IMR-90 (cell line): ENCODE measurements around the gene CRACR2B. TPM values are rescaled to one million over a fixed set of nuclear protein-coding genes. Genes with fewer than 3 reads are reported as not detected.

ENCODE experiments used
- ATAC-seq: fragments of 200-7000 bp; cut with Tn5 transposase; 2 replicates; pipeline ENCODE4 v1.9.1; 2020; ENCODE audit warnings: low read depth, mild to moderate bottlenecking, moderate library complexity
- BruUV-seq: library from RNA; stranded (reverse); fragments of 400-500 nt; replicated peaks from 2 replicates; lab custom pipeline; 2021; lab: Mats Ljungman, UMichigan
- CTCF ChIA-PET: fragments of 300-600 bp; formaldehyde crosslinking; extraction: SDS; loops from one replicate; lab custom pipeline; 2021; ENCODE audit warnings: antibody characterized with exemption; lab: Yijun Ruan, JAX
- POLR2A ChIA-PET: fragments of 300-600 bp; sonication (Branson Sonifier 250); formaldehyde crosslinking; loops from one replicate; lab custom pipeline; 2022; ENCODE audit warnings: antibody characterized with exemption; ENCODE audit not compliant: unreplicated experiment; lab: Charles Lee
- DNase-seq: peaks from one replicate; pipeline ENCODE4 v3.0.0; 2013
- H2AFZ ChIP-seq: replicated peaks from 2 replicates; pipeline ENCODE3; 2013; ENCODE audit warnings: low read length, mild to moderate bottlenecking; ENCODE audit not compliant: poor library complexity
- H2AK5ac ChIP-seq: 2 replicates; pipeline ENCODE4 v1.6.1; 2013; ENCODE audit warnings: low read depth, low read length, inconsistent platforms
- H2AK9ac ChIP-seq: replicated peaks from 2 replicates; pipeline ENCODE3; 2013; ENCODE audit warnings: mild to moderate bottlenecking, low read depth, low read length, moderate library complexity; ENCODE audit not compliant: poor library complexity
- H2BK120ac ChIP-seq: 2 replicates; pipeline ENCODE4 v1.6.1; 2013; ENCODE audit warnings: low read depth, low read length, inconsistent platforms
- H2BK15ac ChIP-seq: 3 replicates; pipeline ENCODE4 v1.6.1; 2013; ENCODE audit warnings: low read depth, low read length, inconsistent platforms
- H2BK20ac ChIP-seq: 2 replicates; pipeline ENCODE4 v1.6.1; 2013; ENCODE audit warnings: low read depth, mild to moderate bottlenecking, inconsistent platforms, low read length, moderate library complexity
- H2BK5ac ChIP-seq: 2 replicates; pipeline ENCODE4 v1.6.1; 2013; ENCODE audit warnings: mild to moderate bottlenecking, low read depth, low read length, inconsistent platforms; ENCODE audit not compliant: poor library complexity, severe bottlenecking
- H3K14ac ChIP-seq: replicated peaks from 2 replicates; pipeline ENCODE4 v1.6.1; 2013; ENCODE audit warnings: low read depth, low read length, inconsistent platforms
- H3K18ac ChIP-seq: 2 replicates; pipeline ENCODE4 v1.6.1; 2013; ENCODE audit warnings: low read depth, low read length, control low read depth
- H3K23ac ChIP-seq: 2 replicates; pipeline ENCODE4 v1.6.1; 2013; ENCODE audit warnings: low read depth, low read length, inconsistent platforms
- H3K27ac ChIP-seq: 2 replicates; pipeline ENCODE4 v1.5.1; 2013; ENCODE audit warnings: mild to moderate bottlenecking, control low read depth, low read length; ENCODE audit not compliant: insufficient read depth
- H3K27me3 ChIP-seq: 2 replicates; pipeline ENCODE4 v1.6.1; 2013; ENCODE audit warnings: low read length; ENCODE audit not compliant: control insufficient read depth, insufficient read depth
- H3K36me3 ChIP-seq: 2 replicates; pipeline ENCODE4 v1.6.1; 2013; ENCODE audit warnings: low read length, mixed read lengths; ENCODE audit not compliant: control insufficient read depth, insufficient read depth
- H3K4ac ChIP-seq: 2 replicates; pipeline ENCODE4 v1.6.1; 2013; ENCODE audit warnings: low read depth, low read length, inconsistent platforms
- H3K4me1 ChIP-seq: 2 replicates; pipeline ENCODE4 v1.6.1; 2013; ENCODE audit warnings: low read length, mixed read lengths; ENCODE audit not compliant: control insufficient read depth, insufficient read depth
- H3K4me2 ChIP-seq: 2 replicates; pipeline ENCODE4 v1.6.1; 2013; ENCODE audit warnings: low read depth, mild to moderate bottlenecking, control low read depth, low read length, moderate library complexity
- H3K4me3 ChIP-seq: 2 replicates; pipeline ENCODE4 v1.5.1; 2013; ENCODE audit warnings: low read depth, mild to moderate bottlenecking, control low read depth, low read length, moderate library complexity; ENCODE audit not compliant: insufficient read depth
- H3K56ac ChIP-seq: 2 replicates; pipeline ENCODE4 v1.6.1; 2013; ENCODE audit warnings: low read length, inconsistent platforms; ENCODE audit not compliant: insufficient read depth; ENCODE audit errors: extremely low read depth
- H3K79me1 ChIP-seq, 2 experiments: 2 replicates each; pipeline ENCODE4 v1.6.1; 2013; ENCODE audit warnings: low read length in 2 of 2, inconsistent platforms in 1 of 2, low read depth in 1 of 2
- H3K9ac ChIP-seq: 2 replicates; pipeline ENCODE4 v1.6.1; 2013; ENCODE audit warnings: low read depth, low read length, control low read depth
- H3K9me1 ChIP-seq: 2 replicates; pipeline ENCODE4 v1.6.1; 2013; ENCODE audit warnings: low read length, inconsistent platforms; ENCODE audit not compliant: insufficient read depth
- H3K9me3 ChIP-seq: 2 replicates; pipeline ENCODE4 v1.6.1; 2013; ENCODE audit warnings: low read length; ENCODE audit not compliant: control insufficient read depth, insufficient read depth
- H4K20me1 ChIP-seq: 2 replicates; pipeline ENCODE4 v1.6.1; 2013; ENCODE audit warnings: low read length, inconsistent platforms; ENCODE audit not compliant: insufficient read depth
- H4K5ac ChIP-seq: 2 replicates; pipeline ENCODE4 v1.6.1; 2013; ENCODE audit warnings: mild to moderate bottlenecking, low read depth, low read length, control low read depth
- H4K8ac ChIP-seq, 2 experiments: 2 replicates each; pipeline ENCODE4 v1.6.1; 2013; ENCODE audit warnings: low read depth in 2 of 2, low read length in 2 of 2, control low read depth in 1 of 2, inconsistent platforms in 1 of 2
- H4K91ac ChIP-seq: 2 replicates; pipeline ENCODE4 v1.6.1; 2013; ENCODE audit warnings: low read depth, low read length, inconsistent platforms; ENCODE audit not compliant: insufficient read depth
- BHLHE40 ChIP-seq: fragments of 150-350 bp; IDR thresholded peaks from 2 replicates; pipeline ENCODE4 v1.6.1; 2016; ENCODE audit warnings: mild to moderate bottlenecking, low read depth, low read length
- CEBPB ChIP-seq: IDR thresholded peaks from 2 replicates; pipeline ENCODE4 v1.6.1; 2012; ENCODE audit warnings: low read depth, low read length, improper control_type of control experiment
- CHD1 ChIP-seq: IDR thresholded peaks from 2 replicates; pipeline ENCODE4 v1.6.1; 2012; ENCODE audit warnings: low read depth, low read length, improper control_type of control experiment
- FOS ChIP-seq: fragments of 150-350 bp; IDR thresholded peaks from 2 replicates; pipeline ENCODE4 v1.6.1; 2016; ENCODE audit warnings: low read depth, low read length
- MAFK ChIP-seq: IDR thresholded peaks from 2 replicates; pipeline ENCODE4 v1.6.1; 2012; ENCODE audit warnings: low read depth, low read length, improper control_type of control experiment
- MAZ ChIP-seq: IDR thresholded peaks from 2 replicates; pipeline ENCODE4 v1.6.1; 2012; ENCODE audit warnings: low read depth, mild to moderate bottlenecking, low read length, improper control_type of control experiment, moderate library complexity, borderline replicate concordance
- MXI1 ChIP-seq: IDR thresholded peaks from 2 replicates; pipeline ENCODE4 v1.6.1; 2012; ENCODE audit warnings: low read depth, mild to moderate bottlenecking, low read length, moderate library complexity, borderline replicate concordance
- NFE2L2 ChIP-seq: fragments of 150-350 bp; IDR thresholded peaks from 2 replicates; pipeline ENCODE4 v1.6.1; 2016; ENCODE audit warnings: low read depth, mild to moderate bottlenecking, low read length
- POLR2A ChIP-seq: IDR thresholded peaks from 2 replicates; pipeline ENCODE4 v1.6.1; 2012; ENCODE audit warnings: mild to moderate bottlenecking, low read depth, low read length
- RAD21 ChIP-seq: IDR thresholded peaks from 2 replicates; pipeline ENCODE4 v1.6.1; 2012; ENCODE audit warnings: low read length, improper control_type of control experiment
- RCOR1 ChIP-seq: IDR thresholded peaks from 2 replicates; pipeline ENCODE4 v1.6.1; 2012; ENCODE audit warnings: mild to moderate bottlenecking, low read length, improper control_type of control experiment; ENCODE audit not compliant: insufficient replicate concordance
- RFX5 ChIP-seq: IDR thresholded peaks from 2 replicates; pipeline ENCODE4 v1.8.0; 2012; ENCODE audit warnings: low read depth, mild to moderate bottlenecking, low read length, moderate library complexity
- SMC3 ChIP-seq: fragments of 150-350 bp; IDR thresholded peaks from 2 replicates; pipeline ENCODE4 v1.6.1; 2016; ENCODE audit warnings: low read depth, mild to moderate bottlenecking, antibody characterized with exemption, low read length, moderate library complexity
- WGBS, 2 experiments: methylation state at CpG; one replicate each; pipeline versions ENCODE4 v1.1.5 to v1.1.7; 2013; ENCODE audit warnings: missing lambda C conversion rate in 2 of 2; ENCODE audit not compliant: insufficient read length in 1 of 2; ENCODE audit errors: extremely low coverage in 2 of 2; 5-methylcytosine and 5-hydroxymethylcytosine counted together
- dilution Hi-C: fragments of 300-500 bp; cut with HindIII; formaldehyde crosslinking; loops from one replicate; pipeline ENCODE4 v1.14.3; 2018; ENCODE audit warnings: low sequenced_read_pairs; ENCODE audit not compliant: unreplicated experiment
- in situ Hi-C: fragments of 300-500 bp; cut with MboI; formaldehyde crosslinking; loops from 3 replicates; pipeline ENCODE4 v1.14.3; 2019; ENCODE audit warnings: low sequenced_read_pairs, inconsistent platforms, mixed read lengths
- intact Hi-C: fragments of 100-400 bp; cut with micrococcal nuclease; formaldehyde crosslinking; loops from 2 replicates; pipeline ENCODE4 v1.10.0; 2022
- polyA plus RNA-seq, 3 experiments: library from polyadenylated mRNA; depleted of rRNA; stranded (reverse); fragments of >200 nt; gene quantifications; 2 replicates each; pipeline ENCODE4 v1.2.3, GENCODE V29; 2012; ENCODE audit warnings: low replicate concordance in 1 of 3
- total RNA-seq: library from RNA; depleted of rRNA; stranded (reverse); fragments of >200 nt; gene quantifications from 2 replicates; pipeline ENCODE4 v1.2.3, GENCODE V29; 2012
- TF ChIP-seq, protein P1 (sequence below): fragments of 150-350 bp; IDR thresholded peaks from 2 replicates; pipeline ENCODE4 v1.6.1; 2016; ENCODE audit warnings: low read depth, mild to moderate bottlenecking, low read length, moderate library complexity, borderline replicate concordance
- TF ChIP-seq, protein P2 (sequence below): conservative IDR thresholded peaks from 2 replicates; pipeline ENCODE4 v1.5.1; 2012; ENCODE audit warnings: mild to moderate bottlenecking, low read depth, low read length, improper control_type of control experiment
- TF ChIP-seq, protein P3 (sequence below): fragments of 150-350 bp; IDR thresholded peaks from 2 replicates; pipeline ENCODE4 v1.6.1; 2017; ENCODE audit warnings: mild to moderate bottlenecking, antibody characterized with exemption, low read length, low read depth

The CRACR2B gene
- total and polyA plus RNA-seq, 2 of the 4 experiments (the other 2 are of a cell fraction), result 0.54 to 2.5 TPM

GRCh38 chr11:826227-826621, 1.5 kb upstream of the CRACR2B start:
- Histone ChIP-seq H3K79me1 (peaks cover 11 to 15% of the 10 kb centered on the region in 2 experiments), H3K9me3 (no peaks in the 10 kb centered on the region), H2BK5ac (no peak overlapping the region), H3K18ac (no peak overlapping the region), H4K20me1 (peaks cover 29% of the 10 kb centered on the region), H3K9ac (no peak overlapping the region), H3K4me1 (peaks cover 20% of the 10 kb centered on the region), H3K14ac (no peak overlapping the region), H3K4ac (no peak overlapping the region), H4K91ac (no peak overlapping the region), H4K8ac (no peak overlapping the region), H2BK120ac (no peak overlapping the region), H3K9me1 (peaks cover 7% of the 10 kb centered on the region), H2AK9ac (no peak overlapping the region), H3K56ac (no peak overlapping the region), H2BK15ac (no peak overlapping the region), H3K36me3 (peaks cover 30% of the 10 kb centered on the region), H3K27me3 (peaks cover 6% of the 10 kb centered on the region; the same call in 1 of the 2 replicates), H2AK5ac (no peak overlapping the region), H4K5ac (no peak overlapping the region), H3K23ac (no peak overlapping the region), H3K4me3 (no peak overlapping the region), H3K27ac (no peak overlapping the region), H2AFZ (no peak overlapping the region), H2BK20ac (no peak overlapping the region), H3K4me2 (no peak overlapping the region)
- intact Hi-C loops (no loop called here), in situ Hi-C loops (no loop called here), dilution Hi-C loops (no loop called here)
- ChIA-PET CTCF (no interaction called here), POLR2A (no interaction called here)
- no peak for DNase-seq
- WGBS, 2 experiments, result no CpG with 5 or more reads among the region's 9 CpGs
- BruUV-seq, result no TSS peak
- TF ChIP-seq MXI1 (no peak), FOS (no peak), MAZ (no peak), RFX5 (no peak), RAD21 (no peak), NFE2L2 (no peak), RCOR1 (no peak), SMC3 (no peak), CEBPB (no peak), CHD1 (no peak), BHLHE40 (no peak), MAFK (no peak), POLR2A (no peak)
- TF ChIP-seq, protein P1, sequence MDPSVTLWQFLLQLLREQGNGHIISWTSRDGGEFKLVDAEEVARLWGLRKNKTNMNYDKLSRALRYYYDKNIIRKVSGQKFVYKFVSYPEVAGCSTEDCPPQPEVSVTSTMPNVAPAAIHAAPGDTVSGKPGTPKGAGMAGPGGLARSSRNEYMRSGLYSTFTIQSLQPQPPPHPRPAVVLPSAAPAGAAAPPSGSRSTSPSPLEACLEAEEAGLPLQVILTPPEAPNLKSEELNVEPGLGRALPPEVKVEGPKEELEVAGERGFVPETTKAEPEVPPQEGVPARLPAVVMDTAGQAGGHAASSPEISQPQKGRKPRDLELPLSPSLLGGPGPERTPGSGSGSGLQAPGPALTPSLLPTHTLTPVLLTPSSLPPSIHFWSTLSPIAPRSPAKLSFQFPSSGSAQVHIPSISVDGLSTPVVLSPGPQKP, result no peak
- TF ChIP-seq, protein P2, sequence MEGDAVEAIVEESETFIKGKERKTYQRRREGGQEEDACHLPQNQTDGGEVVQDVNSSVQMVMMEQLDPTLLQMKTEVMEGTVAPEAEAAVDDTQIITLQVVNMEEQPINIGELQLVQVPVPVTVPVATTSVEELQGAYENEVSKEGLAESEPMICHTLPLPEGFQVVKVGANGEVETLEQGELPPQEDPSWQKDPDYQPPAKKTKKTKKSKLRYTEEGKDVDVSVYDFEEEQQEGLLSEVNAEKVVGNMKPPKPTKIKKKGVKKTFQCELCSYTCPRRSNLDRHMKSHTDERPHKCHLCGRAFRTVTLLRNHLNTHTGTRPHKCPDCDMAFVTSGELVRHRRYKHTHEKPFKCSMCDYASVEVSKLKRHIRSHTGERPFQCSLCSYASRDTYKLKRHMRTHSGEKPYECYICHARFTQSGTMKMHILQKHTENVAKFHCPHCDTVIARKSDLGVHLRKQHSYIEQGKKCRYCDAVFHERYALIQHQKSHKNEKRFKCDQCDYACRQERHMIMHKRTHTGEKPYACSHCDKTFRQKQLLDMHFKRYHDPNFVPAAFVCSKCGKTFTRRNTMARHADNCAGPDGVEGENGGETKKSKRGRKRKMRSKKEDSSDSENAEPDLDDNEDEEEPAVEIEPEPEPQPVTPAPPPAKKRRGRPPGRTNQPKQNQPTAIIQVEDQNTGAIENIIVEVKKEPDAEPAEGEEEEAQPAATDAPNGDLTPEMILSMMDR, result no peak
- TF ChIP-seq, protein P3, sequence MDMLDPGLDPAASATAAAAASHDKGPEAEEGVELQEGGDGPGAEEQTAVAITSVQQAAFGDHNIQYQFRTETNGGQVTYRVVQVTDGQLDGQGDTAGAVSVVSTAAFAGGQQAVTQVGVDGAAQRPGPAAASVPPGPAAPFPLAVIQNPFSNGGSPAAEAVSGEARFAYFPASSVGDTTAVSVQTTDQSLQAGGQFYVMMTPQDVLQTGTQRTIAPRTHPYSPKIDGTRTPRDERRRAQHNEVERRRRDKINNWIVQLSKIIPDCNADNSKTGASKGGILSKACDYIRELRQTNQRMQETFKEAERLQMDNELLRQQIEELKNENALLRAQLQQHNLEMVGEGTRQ, result no peak
- no peak for ATAC-seq
